ENCODE data around the gene CHST8.

Gene CHST8

DNA sequence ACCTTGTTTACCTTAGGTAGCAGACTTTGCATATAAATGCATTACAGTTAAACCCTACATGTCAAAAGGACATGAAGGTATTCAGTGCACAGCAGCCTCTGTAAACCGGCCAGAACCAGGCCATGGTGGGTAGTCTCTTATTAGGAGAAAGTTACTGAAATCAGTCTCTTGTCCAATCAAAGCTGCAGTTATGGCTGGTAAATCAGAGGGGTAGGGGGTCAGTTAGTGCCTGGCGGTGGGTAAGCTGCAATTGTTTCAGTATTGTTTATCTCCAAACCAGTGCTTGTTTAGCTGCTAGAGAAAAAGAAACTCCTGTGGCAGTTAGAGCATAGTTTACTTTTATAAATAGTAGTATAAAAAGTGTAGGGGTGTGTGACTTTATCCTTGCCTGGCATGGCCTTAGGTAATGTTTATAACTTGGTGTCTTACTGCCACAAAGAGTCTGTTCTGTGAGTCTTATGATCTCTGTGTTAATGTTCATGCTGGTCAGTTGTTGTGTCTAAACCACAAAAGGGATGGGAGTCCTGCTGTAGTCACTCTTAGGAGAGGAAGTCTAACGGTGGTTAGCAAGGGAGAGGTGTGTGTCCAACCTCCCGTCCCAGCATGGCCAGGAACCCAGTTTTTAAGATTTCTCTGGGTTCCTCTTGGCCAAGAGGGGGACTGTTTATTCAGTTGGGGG, 28.0 kb downstream of the CHST8 start:
- H3K4me3 ChIP-seq (ENCODE audit: control insufficient read depth, low read depth, low read length), result no peak overlapping the region
- DNase-seq (ENCODE audit: low read depth), result no peak
- TF ChIP-seq, protein P1, sequence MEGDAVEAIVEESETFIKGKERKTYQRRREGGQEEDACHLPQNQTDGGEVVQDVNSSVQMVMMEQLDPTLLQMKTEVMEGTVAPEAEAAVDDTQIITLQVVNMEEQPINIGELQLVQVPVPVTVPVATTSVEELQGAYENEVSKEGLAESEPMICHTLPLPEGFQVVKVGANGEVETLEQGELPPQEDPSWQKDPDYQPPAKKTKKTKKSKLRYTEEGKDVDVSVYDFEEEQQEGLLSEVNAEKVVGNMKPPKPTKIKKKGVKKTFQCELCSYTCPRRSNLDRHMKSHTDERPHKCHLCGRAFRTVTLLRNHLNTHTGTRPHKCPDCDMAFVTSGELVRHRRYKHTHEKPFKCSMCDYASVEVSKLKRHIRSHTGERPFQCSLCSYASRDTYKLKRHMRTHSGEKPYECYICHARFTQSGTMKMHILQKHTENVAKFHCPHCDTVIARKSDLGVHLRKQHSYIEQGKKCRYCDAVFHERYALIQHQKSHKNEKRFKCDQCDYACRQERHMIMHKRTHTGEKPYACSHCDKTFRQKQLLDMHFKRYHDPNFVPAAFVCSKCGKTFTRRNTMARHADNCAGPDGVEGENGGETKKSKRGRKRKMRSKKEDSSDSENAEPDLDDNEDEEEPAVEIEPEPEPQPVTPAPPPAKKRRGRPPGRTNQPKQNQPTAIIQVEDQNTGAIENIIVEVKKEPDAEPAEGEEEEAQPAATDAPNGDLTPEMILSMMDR (IDR thresholded peaks at IDR 0.05; ENCODE audit: control insufficient read depth, insufficient read depth, low read depth, low read length, missing control alignments), result no peak

DNA sequence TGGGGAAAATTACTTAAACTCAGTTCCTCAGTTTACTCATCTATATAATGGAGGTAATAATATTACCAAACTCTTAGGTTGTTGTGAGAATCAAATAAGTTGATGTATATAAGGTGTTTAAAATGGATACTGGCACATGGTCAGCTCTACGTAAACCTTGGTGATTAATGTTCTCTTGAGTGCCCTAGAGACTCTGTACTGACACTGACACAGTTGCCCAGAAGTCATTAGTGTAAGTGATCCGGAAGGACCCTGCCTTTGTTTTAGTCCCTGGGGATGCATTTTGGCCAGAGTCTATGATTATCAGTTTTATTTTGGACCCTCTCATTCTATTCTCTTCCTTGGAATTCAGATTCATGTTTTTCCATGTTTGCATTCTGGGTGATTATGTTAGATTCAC, 31.9 kb downstream of the CHST8 start:
- no peak for DNase-seq (ENCODE audit: low read depth)
- no peak overlapping the region for H3K4me3 ChIP-seq (ENCODE audit: control insufficient read depth, low read depth, low read length)
- TF ChIP-seq, protein P1 (IDR thresholded peaks at IDR 0.05; ENCODE audit: control insufficient read depth, insufficient read depth, low read depth, low read length, missing control alignments), result no peak

DNA sequence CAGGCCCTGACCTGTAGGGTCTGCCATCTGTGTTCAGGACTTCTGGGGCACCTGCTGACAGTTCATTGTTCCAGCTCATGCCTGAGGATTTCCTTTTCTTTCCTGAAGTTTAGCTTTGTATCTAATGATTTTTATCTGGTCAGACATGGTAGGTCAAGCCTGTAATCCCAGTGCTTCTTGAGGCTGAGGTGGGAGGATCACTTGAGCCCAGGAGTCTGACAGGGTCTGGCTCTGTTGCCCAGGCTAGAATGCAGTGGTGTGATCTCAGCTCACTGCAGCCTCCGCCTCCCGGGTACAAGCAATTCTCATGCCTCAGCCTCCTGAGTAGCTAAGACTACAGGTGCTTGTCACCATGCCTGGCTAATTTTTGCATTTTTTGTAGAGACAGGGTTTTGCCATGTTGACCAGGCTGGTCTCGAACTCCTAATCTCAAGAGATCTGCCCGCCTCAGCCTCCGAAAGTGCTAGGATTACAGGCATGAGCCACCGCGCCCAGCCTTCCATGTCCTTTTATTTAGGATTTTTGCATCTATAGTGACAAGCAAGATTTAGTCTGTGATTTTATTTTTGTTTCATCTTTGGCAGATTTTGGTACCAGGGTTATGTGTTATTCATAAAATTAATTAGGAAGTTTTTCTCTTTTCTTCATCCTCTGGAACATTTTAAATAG, 33.2 kb downstream of the CHST8 start:
- no peak for DNase-seq (ENCODE audit: low read depth)
- no peak overlapping the region for H3K4me3 ChIP-seq (ENCODE audit: control insufficient read depth, low read depth, low read length)
- TF ChIP-seq, protein P1 (IDR thresholded peaks at IDR 0.05; ENCODE audit: control insufficient read depth, insufficient read depth, low read depth, low read length, missing control alignments), result no peak

DNA sequence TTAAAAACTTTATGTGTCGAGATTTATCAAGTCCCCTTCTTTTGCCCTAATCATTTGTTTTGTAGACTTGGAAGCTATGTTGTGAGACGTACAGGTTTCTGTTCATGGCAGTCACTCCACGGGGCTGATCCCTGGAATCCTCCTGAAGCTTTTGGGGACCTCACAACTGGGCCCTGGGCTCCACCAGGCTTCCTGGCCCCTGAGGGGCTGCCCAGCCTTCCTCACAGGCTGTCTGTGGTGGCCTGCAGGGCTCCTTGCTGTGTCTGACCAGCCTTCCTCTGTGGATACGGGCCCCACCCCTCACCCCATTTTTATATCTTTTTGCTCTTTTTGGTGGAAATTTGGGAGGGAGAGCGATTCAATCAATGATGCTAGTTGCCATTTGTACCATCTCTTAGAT, 38.1 kb downstream of the CHST8 start:
- TF ChIP-seq, protein P1 (IDR thresholded peaks at IDR 0.05; ENCODE audit: control insufficient read depth, insufficient read depth, low read depth, low read length, missing control alignments), result no peak
- no peak overlapping the region for H3K4me3 ChIP-seq (ENCODE audit: control insufficient read depth, low read depth, low read length)
- DNase-seq (ENCODE audit: low read depth), result no peak

DNA sequence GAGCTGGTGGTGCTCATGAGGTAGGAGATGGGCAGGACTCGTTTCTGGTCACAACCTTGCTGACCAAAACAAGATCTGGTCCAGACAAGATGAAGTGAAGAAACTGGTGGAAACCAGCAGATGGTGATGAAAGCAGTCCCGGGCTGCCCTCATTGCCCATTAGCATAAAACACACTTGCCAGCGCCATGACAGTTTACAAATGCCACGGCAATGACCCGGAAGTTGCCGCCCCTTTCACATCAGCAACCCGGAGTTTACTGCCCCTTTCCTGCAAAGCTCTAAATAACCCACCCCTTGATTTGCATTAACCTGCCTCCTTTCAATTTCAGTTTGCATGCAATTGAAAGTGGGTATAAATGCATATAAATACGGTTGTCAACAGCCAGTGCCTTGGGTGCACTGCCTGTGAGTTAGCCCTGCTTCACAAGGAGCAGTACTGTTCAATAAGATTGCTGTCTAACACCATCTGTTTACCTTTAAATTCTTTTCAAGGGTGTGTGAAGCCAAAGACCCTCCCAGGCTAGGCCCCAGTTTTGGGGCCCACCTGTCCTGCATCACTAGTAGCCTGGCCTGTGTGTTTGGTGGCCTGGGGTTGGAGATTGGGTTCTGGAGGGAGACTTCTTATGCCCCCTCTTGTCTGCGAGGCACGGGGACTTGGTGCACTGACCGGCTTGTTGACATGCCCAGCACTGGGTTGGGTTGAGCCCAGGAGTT, 38.8 kb downstream of the CHST8 start:
- no peak for DNase-seq (ENCODE audit: low read depth)
- H3K4me3 ChIP-seq (ENCODE audit: control insufficient read depth, low read depth, low read length), result no peak overlapping the region
- TF ChIP-seq, protein P1 (IDR thresholded peaks at IDR 0.05; ENCODE audit: control insufficient read depth, insufficient read depth, low read depth, low read length, missing control alignments), result no peak

DNA sequence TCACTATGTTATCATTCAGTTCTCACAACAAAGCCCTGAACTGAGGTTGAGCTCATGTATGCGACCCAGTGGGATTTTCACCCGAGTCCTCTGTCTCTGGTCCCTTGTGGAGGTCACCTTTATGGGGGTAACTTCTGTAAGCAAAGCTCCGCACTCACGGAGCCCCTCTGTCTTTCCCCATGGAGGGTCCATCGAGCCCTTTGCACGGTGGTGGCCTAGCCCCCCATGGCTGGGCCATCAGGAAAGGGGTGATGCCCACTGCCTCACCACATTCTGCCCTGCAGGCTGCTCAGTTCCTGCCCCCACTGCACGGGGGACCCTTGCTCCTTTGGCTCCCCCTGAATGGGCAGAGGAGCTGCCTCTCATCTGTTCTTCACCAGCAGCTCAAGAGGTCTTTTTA, 39.6 kb downstream of the CHST8 start:
- TF ChIP-seq, protein P1 (IDR thresholded peaks at IDR 0.05; ENCODE audit: control insufficient read depth, insufficient read depth, low read depth, low read length, missing control alignments), result no peak
- H3K4me3 ChIP-seq (ENCODE audit: control insufficient read depth, low read depth, low read length), result no peak overlapping the region
- no peak for DNase-seq (ENCODE audit: low read depth)
